SH-SY5Y (cell line): ENCODE data around the gene CCNB2.

Source experiments
- GATA2 ChIP-seq: IDR thresholded peaks from 2 replicates; pipeline ENCODE4 v1.6.1; 2011; ENCODE audit warnings: mild to moderate bottlenecking, low read depth, low read length
- GATA3 ChIP-seq: IDR thresholded peaks from 2 replicates; pipeline ENCODE4 v1.6.1; 2011; ENCODE audit warnings: low read depth, mild to moderate bottlenecking, low read length, moderate library complexity

- TF ChIP-seq GATA2 (no peak), GATA3 (no peak)
These were observed 30.3 kb upstream of the CCNB2 start for GRCh38 chr15:59074607-59075006.
